IPS-18a (cell line): ENCODE data around the gene XIRP2.
"Not testable (repeated sequence)": the region's sequence is repeated elsewhere in the genome, so short reads cannot be mapped to it uniquely, and the experiment has no call there.

ENCODE experiments used
- H3K27ac ChIP-seq: one replicate; pipeline ENCODE4 v1.5.1; 2013; ENCODE audit warnings: low read length
- H3K27me3 ChIP-seq: one replicate; pipeline ENCODE4 v1.6.1; 2013; ENCODE audit warnings: mild to moderate bottlenecking, low read length; ENCODE audit not compliant: control insufficient read depth, insufficient read depth
- H3K36me3 ChIP-seq: one replicate; pipeline ENCODE4 v1.6.1; 2013; ENCODE audit warnings: low read depth, low read length; ENCODE audit not compliant: control insufficient read depth
- H3K4me1 ChIP-seq: one replicate; pipeline ENCODE4 v1.6.1; 2013; ENCODE audit warnings: low read depth, low read length; ENCODE audit not compliant: control insufficient read depth
- H3K4me3 ChIP-seq: one replicate; pipeline ENCODE4 v1.5.1; 2013; ENCODE audit warnings: low read length
- H3K9ac ChIP-seq: one replicate; pipeline ENCODE4 v1.6.1; 2013; ENCODE audit warnings: mild to moderate bottlenecking, low read length, moderate library complexity
- H3K9me3 ChIP-seq: one replicate; pipeline ENCODE4 v1.6.1; 2013; ENCODE audit warnings: low read depth, low read length; ENCODE audit not compliant: control insufficient read depth

Gene XIRP2

DNA sequence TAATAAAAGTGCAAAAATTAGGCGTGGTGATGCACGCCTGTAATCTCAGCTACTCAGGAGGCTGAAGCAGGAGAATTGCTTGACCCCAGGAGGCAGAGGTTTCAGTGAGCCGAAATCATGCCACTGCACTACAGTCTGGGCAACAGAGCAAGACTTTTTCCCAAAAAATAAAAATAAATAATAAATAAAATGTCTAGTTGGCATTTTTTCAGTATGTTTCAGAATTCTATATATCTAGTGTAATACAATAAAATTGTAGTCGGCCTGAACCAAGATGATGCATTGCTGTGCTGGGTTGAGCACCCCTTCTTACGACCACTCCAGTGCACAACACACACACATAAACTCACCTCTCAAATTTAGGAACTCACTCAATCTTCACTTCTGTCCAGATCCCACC is 108.2 kb downstream of the XIRP2 start:
- Histone ChIP-seq H3K36me3 (no peaks in the 10 kb centered on the region), H3K27me3 (no peaks in the 10 kb centered on the region), H3K4me3 (no peak overlapping the region), H3K4me1 (no peaks in the 10 kb centered on the region), H3K9ac (no peak overlapping the region), H3K27ac (no peak overlapping the region), H3K9me3 (no peaks in the 10 kb centered on the region)

GRCh38 chr2:167001165-167001564 is 112.9 kb downstream of the XIRP2 start:
- Histone ChIP-seq H3K27me3 (no peaks in the 10 kb centered on the region), H3K9me3 (no peaks in the 10 kb centered on the region), H3K4me1 (no peaks in the 10 kb centered on the region), H3K4me3 (no peak overlapping the region), H3K27ac (no peak overlapping the region), H3K36me3 (no peaks in the 10 kb centered on the region), H3K9ac (no peak overlapping the region)

DNA sequence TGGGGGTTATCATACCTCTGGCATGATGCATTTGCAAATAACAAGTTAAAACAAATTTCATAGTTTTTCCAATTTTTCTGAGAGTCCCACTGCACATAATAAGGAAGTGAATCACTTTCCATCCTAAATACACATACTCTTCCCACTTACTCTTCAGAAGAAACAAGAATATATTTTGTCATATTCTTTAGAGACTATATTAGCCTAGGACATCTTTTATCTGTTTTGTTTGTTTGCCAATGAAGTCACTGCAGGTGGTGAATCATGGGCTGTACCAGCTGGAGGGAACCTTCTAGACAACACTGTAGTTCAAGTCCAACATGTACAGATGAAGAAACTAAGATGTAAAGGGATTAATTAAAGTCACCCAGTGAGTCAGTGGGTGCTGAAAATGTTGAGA is 116.8 kb downstream of the XIRP2 start:
- Histone ChIP-seq H3K9me3 (no peaks in the 10 kb centered on the region), H3K27ac (no peak overlapping the region), H3K9ac (no peak overlapping the region), H3K27me3 (no peaks in the 10 kb centered on the region), H3K4me3 (no peak overlapping the region), H3K36me3 (no peaks in the 10 kb centered on the region), H3K4me1 (no peaks in the 10 kb centered on the region)

DNA sequence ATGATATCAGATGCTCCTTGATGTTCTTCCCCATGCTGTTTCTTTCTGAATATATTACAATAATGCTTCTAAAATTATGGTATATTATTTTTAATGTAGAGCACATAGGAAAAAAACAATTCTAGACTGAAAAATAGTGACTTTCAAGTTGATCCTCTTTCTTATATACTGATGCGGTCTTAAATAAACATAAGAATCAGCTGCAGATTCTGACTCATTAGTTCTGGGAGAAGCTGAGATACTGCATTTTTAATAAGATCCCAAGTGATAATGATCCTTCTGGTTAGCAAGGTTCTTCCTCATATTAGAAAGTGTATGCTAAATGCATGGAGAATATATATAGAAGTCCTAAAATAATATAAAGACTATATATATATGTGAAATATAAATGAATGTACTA is 124.9 kb downstream of the XIRP2 start:
- no peaks in the 10 kb centered on the region for H3K9me3 ChIP-seq

GRCh38 chr2:167015806-167016205 is 127.5 kb downstream of the XIRP2 start:
- H3K4me1 ChIP-seq = no peaks in the 10 kb centered on the region
- H3K9me3 ChIP-seq = no peaks in the 10 kb centered on the region
- H3K4me3 ChIP-seq = no peak overlapping the region
- H3K9ac ChIP-seq = no peak overlapping the region
- no peaks in the 10 kb centered on the region for H3K36me3 ChIP-seq
- H3K27ac ChIP-seq = no peak overlapping the region
- no peaks in the 10 kb centered on the region for H3K27me3 ChIP-seq

More for the DNA sequence above, 124.9 kb downstream of the XIRP2 start:
- no peaks in the 10 kb centered on the region for H3K36me3 ChIP-seq
- no peaks in the 10 kb centered on the region for H3K4me1 ChIP-seq
- no peak overlapping the region for H3K27ac ChIP-seq
- H3K27me3 ChIP-seq = no peaks in the 10 kb centered on the region
- H3K4me3 ChIP-seq = no peak overlapping the region
- no peak overlapping the region for H3K9ac ChIP-seq

- no peak overlapping the region for H3K9ac ChIP-seq
- H3K36me3 ChIP-seq = no peaks in the 10 kb centered on the region
- no peak overlapping the region for H3K27ac ChIP-seq
- no peaks in the 10 kb centered on the region for H3K9me3 ChIP-seq
- H3K4me1 ChIP-seq = no peaks in the 10 kb centered on the region
- no peak overlapping the region for H3K4me3 ChIP-seq
- no peaks in the 10 kb centered on the region for H3K27me3 ChIP-seq
Measured at GRCh38 chr2:167017021-167017420, 128.7 kb downstream of the XIRP2 start.

DNA sequence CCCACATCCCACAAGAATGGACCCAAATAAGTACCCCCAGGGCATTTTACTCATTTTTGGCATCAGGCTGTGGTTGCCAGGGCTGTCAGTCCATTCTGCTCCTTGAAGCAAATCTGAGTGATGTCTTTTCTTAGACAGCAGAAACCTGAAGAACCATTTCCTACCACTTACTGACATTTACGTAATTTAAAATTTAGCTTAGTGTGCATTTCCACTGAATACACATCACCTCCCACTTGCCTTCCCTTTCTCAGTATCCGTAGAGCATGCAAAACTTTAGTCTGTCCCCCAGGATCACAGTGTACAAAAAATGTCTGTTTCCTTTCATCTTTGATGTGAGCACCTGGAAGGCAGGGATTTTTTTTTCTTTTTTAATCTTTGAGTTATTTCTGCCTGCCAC is 130.3 kb downstream of the XIRP2 start:
- H3K9ac ChIP-seq = no peak overlapping the region
- no peak overlapping the region for H3K27ac ChIP-seq
- no peaks in the 10 kb centered on the region for H3K4me1 ChIP-seq
- H3K27me3 ChIP-seq = no peaks in the 10 kb centered on the region
- H3K36me3 ChIP-seq = no peaks in the 10 kb centered on the region
- H3K4me3 ChIP-seq = no peak overlapping the region
- no peaks in the 10 kb centered on the region for H3K9me3 ChIP-seq

DNA sequence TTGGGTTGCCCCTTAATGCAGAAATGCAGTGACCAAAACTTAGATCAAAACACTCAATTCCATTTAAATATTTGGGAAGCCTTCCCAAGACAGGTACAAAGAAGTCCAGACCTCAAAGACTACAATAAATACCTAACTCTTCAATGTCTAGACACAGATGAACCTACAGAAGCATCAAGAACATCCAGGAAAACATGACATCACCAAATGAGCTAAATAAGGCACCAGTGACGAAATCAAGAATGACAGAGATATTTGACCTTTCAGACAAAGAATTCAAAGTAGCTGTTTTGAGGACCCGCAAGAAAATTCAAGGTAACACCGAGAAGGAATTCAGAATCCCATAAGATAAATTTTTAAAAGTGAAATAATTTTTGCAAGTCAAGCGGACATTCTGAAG is 140.2 kb downstream of the XIRP2 start:
- no peak overlapping the region for H3K4me3 ChIP-seq
- H3K9ac ChIP-seq = no peak overlapping the region
- H3K27ac ChIP-seq = no peak overlapping the region
- no peaks in the 10 kb centered on the region for H3K27me3 ChIP-seq
- no peaks in the 10 kb centered on the region for H3K36me3 ChIP-seq
- no peaks in the 10 kb centered on the region for H3K4me1 ChIP-seq
- H3K9me3 ChIP-seq = no peaks in the 10 kb centered on the region

DNA sequence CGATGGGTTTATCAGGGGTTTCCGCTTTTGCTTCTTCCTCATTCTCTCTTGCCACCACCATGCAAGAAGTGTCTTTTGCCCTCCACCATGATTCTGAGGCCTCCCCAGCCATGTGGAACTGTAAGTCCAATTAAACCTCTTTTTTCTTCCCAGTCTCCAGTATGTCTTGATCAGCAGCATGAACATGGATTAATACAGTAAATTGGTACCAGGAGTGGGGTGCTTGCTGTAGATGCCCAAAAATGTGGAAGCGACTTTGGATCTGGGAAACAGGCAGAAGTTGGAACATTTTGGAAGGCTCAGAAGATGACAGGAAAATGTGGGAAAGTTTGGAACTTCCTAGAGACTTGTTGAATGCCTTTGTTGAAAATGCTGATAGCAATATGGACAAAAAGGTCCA is 146.7 kb downstream of the XIRP2 start:
- not testable (repeated sequence) for H3K9ac ChIP-seq, H3K36me3 ChIP-seq, H3K4me1 ChIP-seq, H3K9me3 ChIP-seq, H3K27me3 ChIP-seq, H3K4me3 ChIP-seq, H3K27ac ChIP-seq

- no peak overlapping the region for H3K27ac ChIP-seq
- H3K27me3 ChIP-seq = no peaks in the 10 kb centered on the region
- no peaks in the 10 kb centered on the region for H3K9me3 ChIP-seq
- no peak overlapping the region for H3K9ac ChIP-seq
- no peak overlapping the region for H3K4me3 ChIP-seq
- no peaks in the 10 kb centered on the region for H3K36me3 ChIP-seq
- H3K4me1 ChIP-seq = no peaks in the 10 kb centered on the region
Measured at GRCh38 chr2:167048829-167049228, 160.5 kb downstream of the XIRP2 start.

GRCh38 chr2:167049659-167050058 is 161.4 kb downstream of the XIRP2 start:
- H3K9ac ChIP-seq = no peak overlapping the region

DNA sequence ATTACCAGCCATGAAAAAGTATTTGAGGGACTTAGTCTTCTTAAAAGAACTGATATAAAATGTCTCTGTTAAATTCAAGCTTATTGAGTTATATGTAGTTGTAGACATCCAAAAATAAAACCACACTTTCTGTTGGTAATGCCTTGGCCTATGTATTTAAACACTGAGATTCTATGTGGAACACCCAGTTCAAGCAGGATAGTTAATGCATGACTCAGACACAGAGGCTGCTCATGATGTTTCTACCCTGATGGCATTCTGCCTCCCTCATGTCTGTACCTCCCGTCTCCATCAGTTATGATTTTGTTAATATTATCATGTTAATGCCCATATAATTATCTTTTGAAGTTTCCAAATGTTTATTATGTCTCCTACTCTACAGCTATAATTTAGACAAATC is 164.5 kb downstream of the XIRP2 start:
- no peaks in the 10 kb centered on the region for H3K9me3 ChIP-seq
- no peaks in the 10 kb centered on the region for H3K4me1 ChIP-seq
- H3K4me3 ChIP-seq = no peak overlapping the region
- H3K9ac ChIP-seq = no peak overlapping the region
- no peak overlapping the region for H3K27ac ChIP-seq
- no peaks in the 10 kb centered on the region for H3K27me3 ChIP-seq
- no peaks in the 10 kb centered on the region for H3K36me3 ChIP-seq

More at GRCh38 chr2:167049659-167050058, 161.4 kb downstream of the XIRP2 start:
- Histone ChIP-seq H3K27me3 (no peaks in the 10 kb centered on the region), H3K4me3 (no peak overlapping the region), H3K36me3 (no peaks in the 10 kb centered on the region), H3K27ac (no peak overlapping the region), H3K4me1 (no peaks in the 10 kb centered on the region), H3K9me3 (no peaks in the 10 kb centered on the region)
